Measurements from ENCODE around the gene NME9. TPM values are rescaled to one million over a fixed set of nuclear protein-coding genes. Genes with fewer than 3 reads are reported as not detected.

The NME9 gene
- total RNA-seq, 1 experiment from 2014 or later: not detected

DNA sequence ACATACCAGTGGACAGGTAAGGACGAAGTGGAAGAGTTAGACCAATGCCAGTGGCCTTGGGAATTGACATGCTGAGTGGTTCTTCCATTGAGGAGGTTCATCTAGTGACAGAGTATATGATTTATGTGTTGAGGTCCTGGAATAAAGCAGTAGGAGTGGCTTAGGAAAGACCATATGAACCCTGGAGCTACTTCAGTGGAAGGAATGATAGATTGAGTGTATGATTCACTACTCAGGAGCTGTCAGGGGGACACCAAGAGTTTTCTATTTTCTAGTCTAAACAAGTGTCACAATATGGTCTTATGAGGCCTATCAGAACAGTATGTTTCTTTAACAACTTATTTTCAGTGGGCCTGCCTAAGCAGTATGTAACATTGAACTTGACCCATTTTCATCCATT is 63.9 kb downstream of the NME9 start:
- no peaks in the 10 kb centered on the region for H3K27me3 ChIP-seq (ENCODE audit: control insufficient read depth, insufficient read depth, low read length)
- in situ Hi-C loops (cut with HindIII; ENCODE audit: low pct_unique_long_range_greater_than_20kb, low sequenced_read_pairs): no loop called here
- H3K4me1 ChIP-seq (ENCODE audit: control insufficient read depth, insufficient read depth, low read length): no peaks in the 10 kb centered on the region
- TF ChIP-seq REST (IDR thresholded peaks at IDR 0.05; ENCODE audit: insufficient read depth in 1 of 2, low read depth in 2 of 2, low read length in 1 of 2) (no peak), TCF7L2 (IDR thresholded peaks at IDR 0.05; ENCODE audit: low read depth, low read length) (no peak), SIN3A (IDR thresholded peaks at IDR 0.05; ENCODE audit: borderline replicate concordance, insufficient read depth, low read depth, low read length) (no peak), POLR2AphosphoS5 (IDR thresholded peaks at IDR 0.05; ENCODE audit: low read depth, low read length) (no peak)
- TF ChIP-seq, protein P1, sequence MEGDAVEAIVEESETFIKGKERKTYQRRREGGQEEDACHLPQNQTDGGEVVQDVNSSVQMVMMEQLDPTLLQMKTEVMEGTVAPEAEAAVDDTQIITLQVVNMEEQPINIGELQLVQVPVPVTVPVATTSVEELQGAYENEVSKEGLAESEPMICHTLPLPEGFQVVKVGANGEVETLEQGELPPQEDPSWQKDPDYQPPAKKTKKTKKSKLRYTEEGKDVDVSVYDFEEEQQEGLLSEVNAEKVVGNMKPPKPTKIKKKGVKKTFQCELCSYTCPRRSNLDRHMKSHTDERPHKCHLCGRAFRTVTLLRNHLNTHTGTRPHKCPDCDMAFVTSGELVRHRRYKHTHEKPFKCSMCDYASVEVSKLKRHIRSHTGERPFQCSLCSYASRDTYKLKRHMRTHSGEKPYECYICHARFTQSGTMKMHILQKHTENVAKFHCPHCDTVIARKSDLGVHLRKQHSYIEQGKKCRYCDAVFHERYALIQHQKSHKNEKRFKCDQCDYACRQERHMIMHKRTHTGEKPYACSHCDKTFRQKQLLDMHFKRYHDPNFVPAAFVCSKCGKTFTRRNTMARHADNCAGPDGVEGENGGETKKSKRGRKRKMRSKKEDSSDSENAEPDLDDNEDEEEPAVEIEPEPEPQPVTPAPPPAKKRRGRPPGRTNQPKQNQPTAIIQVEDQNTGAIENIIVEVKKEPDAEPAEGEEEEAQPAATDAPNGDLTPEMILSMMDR (IDR thresholded peaks at IDR 0.05): no peak
- no peak overlapping the region for H3K27ac ChIP-seq (ENCODE audit: low read length)
- POLR2A ChIA-PET: no interaction called here
- ATAC-seq (no peak), DNase-seq (ENCODE audit: low read depth, low spot score) (no peak)
- no peak overlapping the region for H3K4me3 ChIP-seq (ENCODE audit: low read depth in 2 of 2, low read length in 2 of 2)
- no TSS peak for BruUV-seq (replicated peaks)
- H3K36me3 ChIP-seq (ENCODE audit: control insufficient read depth, insufficient read depth, low read length): peaks cover 6% of the 10 kb centered on the region; the same call in 1 of the 2 replicates
- CTCF ChIA-PET: no interaction called here
- H3K9me3 ChIP-seq (ENCODE audit: control insufficient read depth, insufficient read depth, low read depth, low read length): no peaks in the 10 kb centered on the region
- intact Hi-C loops (cut with micrococcal nuclease; ENCODE audit: unreplicated experiment): no loop called here

DNA sequence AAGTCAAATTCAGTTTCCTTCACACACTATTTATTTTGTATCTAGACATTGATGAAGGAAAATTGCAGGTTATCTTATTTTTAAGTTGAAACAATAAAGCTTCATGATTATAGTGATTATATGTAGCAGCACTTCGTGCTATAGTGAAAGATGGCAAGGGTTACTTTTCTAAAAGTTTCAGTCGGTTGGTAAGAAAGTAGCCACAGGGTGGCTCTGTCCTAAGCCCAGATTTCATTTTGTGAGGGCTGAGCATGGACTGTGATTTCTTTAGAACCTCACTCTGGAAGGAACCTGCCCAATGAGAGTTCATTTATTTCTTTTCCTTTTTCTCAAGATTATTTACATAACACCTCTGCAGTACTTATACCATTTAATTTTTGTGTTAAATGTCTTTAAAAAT is 66.5 kb downstream of the NME9 start:
- 0 out of 2 replicates have a peak, but pooled peaks have one; percentile 63 for ATAC-seq
- Histone ChIP-seq H3K27ac (ENCODE audit: low read length) (no peak overlapping the region), H3K9me3 (ENCODE audit: control insufficient read depth, insufficient read depth, low read depth, low read length) (no peaks in the 10 kb centered on the region), H3K4me3 (ENCODE audit: low read depth in 2 of 2, low read length in 2 of 2) (no peak overlapping the region), H3K4me1 (ENCODE audit: control insufficient read depth, insufficient read depth, low read length) (no peaks in the 10 kb centered on the region), H3K27me3 (ENCODE audit: control insufficient read depth, insufficient read depth, low read length) (no peaks in the 10 kb centered on the region), H3K36me3 (ENCODE audit: control insufficient read depth, insufficient read depth, low read length) (no peaks in the 10 kb centered on the region; the same call in 1 of the 2 replicates)
- ChIA-PET POLR2A (no interaction called here), CTCF (no interaction called here)
- no peak for DNase-seq (ENCODE audit: low read depth, low spot score)
- intact Hi-C loops (cut with micrococcal nuclease; ENCODE audit: unreplicated experiment) (no loop called here), in situ Hi-C loops (cut with HindIII; ENCODE audit: low pct_unique_long_range_greater_than_20kb, low sequenced_read_pairs) (no loop called here)
- TF ChIP-seq SIN3A (IDR thresholded peaks at IDR 0.05; ENCODE audit: borderline replicate concordance, insufficient read depth, low read depth, low read length): no peak
- TF ChIP-seq, protein P1 (IDR thresholded peaks at IDR 0.05): peak; percentile 39
- no TSS peak for BruUV-seq (replicated peaks)

Measured in Panc1 (cell line).